Fibroblast of villous mesenchyme (primary cell): Measurements from ENCODE around the gene CIITA. TPM values are rescaled to one million over a fixed set of nuclear protein-coding genes. Genes with fewer than 3 reads are reported as not detected.
A peak's percentile ranks its signal among the peaks of the same experiment; 100 is the strongest.

ENCODE experiments used
- DNase-seq: peaks from one replicate; pipeline ENCODE4 v3.0.0-alpha.2; 2010; ENCODE audit warnings: low read depth
- H3K4me3 ChIP-seq: 2 replicates; pipeline ENCODE4 v1.5.1; 2011; ENCODE audit warnings: low read depth, mild to moderate bottlenecking, low read length
- CTCF ChIP-seq: IDR thresholded peaks from 2 replicates; pipeline ENCODE4 v1.5.1; 2012; ENCODE audit warnings: low read depth, mild to moderate bottlenecking, low read length; ENCODE audit not compliant: insufficient read depth
- total RNA-seq: library from RNA; depleted of rRNA; stranded (reverse); fragments of >200 nt; gene quantifications from 2 replicates; pipeline ENCODE4 v1.2.3, GENCODE V29; 2012

Gene CIITA
- total RNA-seq, 1 donor, result under 0.01 TPM

- TF ChIP-seq CTCF, result no peak
- no peak overlapping the region for H3K4me3 ChIP-seq
- DNase-seq, result peak; percentile 22
Measured at GRCh38 chr16:10871157-10871991, 5.6 kb upstream of the CIITA start.

GRCh38 chr16:10876315-10876714 lies 687 bp upstream of the CIITA start:
- no peak for TF ChIP-seq CTCF

GRCh38 chr16:10877472-10877946 lies 507 bp downstream of the CIITA start:
- TF ChIP-seq CTCF, result no peak
- no peak overlapping the region for H3K4me3 ChIP-seq
- no peak for DNase-seq

More at GRCh38 chr16:10876315-10876714, 687 bp upstream of the CIITA start:
- no peak for DNase-seq
- no peak overlapping the region for H3K4me3 ChIP-seq

- DNase-seq, result no peak
- H3K4me3 ChIP-seq, result peak overlapping the region; percentile 47
- TF ChIP-seq CTCF, result no peak
Measured at GRCh38 chr16:10878328-10878643, 1.3 kb downstream of the CIITA start.

- peak overlapping the region; percentile 47 for H3K4me3 ChIP-seq
- no peak for TF ChIP-seq CTCF
- DNase-seq, result peak; percentile 26
Measured at GRCh38 chr16:10878644-10879501, 1.9 kb downstream of the CIITA start.

- H3K4me3 ChIP-seq, result no peak overlapping the region
- no peak for DNase-seq
- no peak for TF ChIP-seq CTCF
Measured at GRCh38 chr16:10879681-10880589, 2.9 kb downstream of the CIITA start.
